NOMO-1 (cell line): ENCODE data around the gene NKG7.
A peak's percentile ranks its signal among the peaks of the same experiment; 100 is the strongest.

Source experiments
- DNase-seq, 2 experiments: peaks; one replicate each; lab custom pipeline; 2025; ENCODE audit not compliant: unreplicated experiment in 2 of 2; lab: John Stamatoyannopoulos, UW

NKG7 gene

DNA sequence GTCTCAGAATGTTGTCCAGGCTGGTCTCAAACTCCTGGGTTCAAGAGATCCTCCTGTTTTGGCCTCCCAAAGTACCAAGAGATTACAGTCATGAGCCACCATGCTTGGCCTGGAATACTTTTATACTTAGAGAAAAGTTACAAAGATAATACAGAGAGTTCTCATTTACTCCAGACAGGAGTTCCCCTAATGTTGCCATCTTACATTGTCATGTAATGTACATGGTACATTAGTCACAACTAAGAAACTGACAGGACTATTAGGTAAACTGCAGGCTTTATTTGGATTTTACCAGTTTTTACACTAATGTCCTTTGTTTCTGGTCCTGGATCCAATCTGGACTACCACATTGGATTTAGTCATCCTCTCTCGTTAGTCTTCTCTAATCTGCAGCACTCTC is 20.2 kb upstream of the NKG7 start:
- no peak for DNase-seq

DNA sequence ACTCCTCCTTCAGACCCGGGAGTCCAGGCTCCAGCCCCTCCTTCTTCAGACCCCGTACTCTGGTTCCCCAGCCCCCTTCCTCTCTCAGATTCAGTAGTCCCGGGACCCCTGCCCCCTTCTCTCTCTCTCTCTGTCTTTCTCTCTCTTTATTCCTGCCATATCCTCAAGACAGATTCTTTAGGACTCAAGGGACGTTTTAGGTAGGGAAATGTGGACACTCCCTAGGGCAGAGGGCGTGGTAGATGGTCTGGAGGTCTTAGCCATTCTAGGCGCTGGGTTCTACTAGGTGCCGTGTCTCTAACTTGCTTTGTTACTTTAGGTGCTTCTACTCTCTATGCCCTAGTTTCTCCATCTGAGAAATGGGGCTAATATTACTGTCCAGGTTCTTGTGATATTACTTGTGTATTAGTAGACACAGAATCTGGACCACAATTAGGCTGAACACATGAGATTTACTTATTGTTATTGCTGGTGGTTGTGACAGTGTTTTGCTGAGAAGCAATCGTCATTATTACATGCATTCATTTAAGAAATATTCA is 18.7 kb upstream of the NKG7 start:
- DNase-seq, result no peak

DNA sequence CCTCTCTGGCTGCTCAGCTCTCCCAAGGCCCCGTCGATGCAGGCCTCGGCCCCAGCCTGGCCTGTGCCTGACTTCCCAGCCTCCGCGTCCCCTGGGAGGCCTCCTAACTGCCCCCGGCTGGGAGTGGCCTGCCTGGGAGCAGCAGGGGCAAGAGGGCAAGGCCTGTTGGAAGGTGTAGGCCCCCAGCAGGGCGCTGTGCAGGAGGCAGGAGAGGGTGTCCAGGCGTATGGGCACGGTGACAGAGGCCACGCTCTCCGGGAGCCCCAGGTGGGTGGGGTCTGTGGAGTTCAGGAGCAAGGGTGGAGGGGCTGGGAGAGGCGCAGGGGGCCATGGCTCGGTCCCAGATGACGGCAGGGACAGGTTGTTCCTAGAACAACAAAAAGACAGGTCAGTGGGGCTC is 16.7 kb upstream of the NKG7 start:
- DNase-seq, result no peak

GRCh38 chr19:51387924-51388389 is 15.5 kb upstream of the NKG7 start, which contains the start of gene LIM2:
Gene LIM2 (minus strand): TSS chr19:51387974. CDS start chr19:51387443, 531 bp downstream.
- no peak for DNase-seq

DNA sequence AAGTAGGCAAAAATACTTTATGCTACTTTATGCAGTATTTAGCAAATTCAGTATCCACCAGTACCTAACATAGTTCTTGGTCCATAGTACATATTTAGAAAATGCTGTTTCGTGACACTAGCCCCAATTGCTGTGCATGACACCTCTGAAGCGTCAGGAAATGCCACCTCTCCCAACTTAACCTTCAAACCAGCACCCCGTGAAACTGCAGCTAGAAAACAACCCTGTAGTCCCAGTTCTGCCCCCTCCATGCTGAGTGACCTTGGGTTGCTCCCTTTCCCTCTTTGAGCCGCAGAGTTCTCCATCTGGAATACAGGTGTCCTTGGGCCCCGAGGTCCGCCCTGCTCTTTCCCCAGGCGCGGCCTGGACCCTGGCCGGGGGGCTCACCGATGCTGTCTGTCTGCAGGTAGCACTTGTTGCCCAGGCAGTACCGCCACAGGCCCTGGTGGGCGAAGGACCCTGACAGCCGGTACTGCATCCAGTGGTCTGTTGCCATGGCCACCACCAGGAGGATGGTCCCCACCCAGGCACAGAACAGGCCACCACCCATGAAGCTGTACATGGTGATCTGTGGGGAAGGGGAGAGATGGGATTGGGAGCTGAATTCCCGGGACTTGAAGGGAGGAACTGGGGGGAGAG is 14.5 kb upstream of the NKG7 start:
- DNase-seq, result no peak

DNA sequence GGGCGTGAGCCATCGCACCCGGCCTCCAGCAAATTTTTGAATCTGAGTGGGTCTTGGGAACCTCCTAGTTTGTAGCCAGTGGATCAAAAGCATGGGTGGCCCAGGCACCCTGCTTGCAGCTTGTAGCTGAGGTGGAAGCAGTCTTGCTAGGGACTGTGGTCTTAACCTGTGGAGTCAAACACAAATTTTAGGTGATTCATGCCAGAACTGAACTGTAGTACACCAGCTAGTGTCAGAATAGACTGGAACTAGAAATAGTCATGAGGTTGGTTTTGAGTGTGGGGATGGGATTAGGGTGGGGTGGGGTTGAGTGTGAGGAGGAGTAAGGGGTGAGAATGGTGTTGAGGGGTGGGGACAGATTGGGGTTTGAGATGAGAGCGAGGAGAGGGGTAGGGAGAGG is 9.6 kb upstream of the NKG7 start:
- DNase-seq, result no peak

GRCh38 chr19:51380379-51380778 is 7.9 kb upstream of the NKG7 start:
- DNase-seq, result no peak

GRCh38 chr19:51377422-51377821 is 5.0 kb upstream of the NKG7 start:
- DNase-seq, result no peak

DNA sequence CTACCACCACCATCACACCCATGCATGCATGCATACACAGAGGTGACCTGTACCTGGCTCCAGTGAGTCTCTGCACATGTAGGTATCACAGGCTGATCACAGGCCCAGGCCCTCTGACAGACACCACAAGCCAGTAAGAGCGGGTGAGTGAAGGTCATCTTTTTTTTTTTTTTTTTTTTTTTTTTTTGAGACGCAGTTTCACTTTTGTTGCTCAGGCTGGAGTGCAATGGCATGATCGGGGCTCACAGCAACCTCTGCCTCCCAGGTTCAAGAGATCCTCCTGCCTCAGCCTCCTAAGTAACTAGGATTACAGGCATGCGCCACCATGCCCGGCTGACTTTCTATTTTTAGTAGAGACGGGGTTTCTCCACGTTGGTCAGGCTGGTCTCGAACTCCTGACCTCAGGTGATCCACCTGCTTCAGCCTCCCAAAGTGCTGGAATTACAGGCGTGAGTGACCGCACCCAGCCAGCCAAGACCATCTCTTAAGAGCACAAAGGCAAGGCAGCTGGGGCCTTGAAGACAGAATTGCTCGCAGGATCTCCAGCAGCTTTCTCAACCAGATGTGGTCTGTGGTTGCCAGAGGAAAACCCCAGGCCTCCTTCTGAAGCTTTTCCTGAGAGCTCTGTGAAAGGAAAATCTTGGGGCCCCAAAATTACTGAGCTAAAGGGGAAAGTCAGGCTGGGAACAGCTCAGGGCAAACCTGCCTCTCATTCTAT is 3.2 kb upstream of the NKG7 start:
- DNase-seq, result no peak

DNA sequence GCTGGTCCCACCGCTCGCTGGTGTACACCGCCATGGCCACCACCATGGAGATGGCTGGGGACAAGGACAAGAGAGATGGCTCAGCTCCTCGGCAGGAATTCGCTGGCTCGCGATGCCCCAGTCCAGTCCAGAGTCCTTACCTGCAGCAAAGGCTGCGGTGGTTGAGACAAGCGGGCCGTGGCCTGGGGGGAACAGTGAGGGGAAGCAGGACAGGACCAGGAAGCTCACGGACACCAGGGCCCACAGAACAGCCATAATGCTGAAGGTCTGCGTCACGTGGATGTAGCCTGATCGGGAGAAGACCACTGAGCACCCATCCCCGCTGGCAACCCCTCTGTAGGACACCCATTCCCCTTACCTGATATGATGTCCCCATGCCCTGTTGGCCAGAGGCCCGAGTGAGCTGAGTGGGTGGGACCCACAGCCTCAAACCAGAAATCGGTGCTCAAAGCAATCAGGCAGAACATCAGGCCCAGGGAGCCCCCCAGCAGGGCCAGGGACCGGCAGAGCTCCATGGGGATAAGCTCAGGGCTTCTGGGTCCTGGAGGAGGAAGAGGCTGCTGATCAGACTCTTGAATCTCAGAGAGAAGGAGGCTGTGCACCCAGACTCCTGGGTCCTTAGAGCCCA is 319 bp downstream of the NKG7 start:
- DNase-seq, result no peak

GRCh38 chr19:51371186-51371690 is 1.2 kb downstream of the NKG7 start:
- DNase-seq, result no peak

- DNase-seq, result no peak
Measured at GRCh38 chr19:51370230-51370629, 2.2 kb downstream of the NKG7 start.

DNA sequence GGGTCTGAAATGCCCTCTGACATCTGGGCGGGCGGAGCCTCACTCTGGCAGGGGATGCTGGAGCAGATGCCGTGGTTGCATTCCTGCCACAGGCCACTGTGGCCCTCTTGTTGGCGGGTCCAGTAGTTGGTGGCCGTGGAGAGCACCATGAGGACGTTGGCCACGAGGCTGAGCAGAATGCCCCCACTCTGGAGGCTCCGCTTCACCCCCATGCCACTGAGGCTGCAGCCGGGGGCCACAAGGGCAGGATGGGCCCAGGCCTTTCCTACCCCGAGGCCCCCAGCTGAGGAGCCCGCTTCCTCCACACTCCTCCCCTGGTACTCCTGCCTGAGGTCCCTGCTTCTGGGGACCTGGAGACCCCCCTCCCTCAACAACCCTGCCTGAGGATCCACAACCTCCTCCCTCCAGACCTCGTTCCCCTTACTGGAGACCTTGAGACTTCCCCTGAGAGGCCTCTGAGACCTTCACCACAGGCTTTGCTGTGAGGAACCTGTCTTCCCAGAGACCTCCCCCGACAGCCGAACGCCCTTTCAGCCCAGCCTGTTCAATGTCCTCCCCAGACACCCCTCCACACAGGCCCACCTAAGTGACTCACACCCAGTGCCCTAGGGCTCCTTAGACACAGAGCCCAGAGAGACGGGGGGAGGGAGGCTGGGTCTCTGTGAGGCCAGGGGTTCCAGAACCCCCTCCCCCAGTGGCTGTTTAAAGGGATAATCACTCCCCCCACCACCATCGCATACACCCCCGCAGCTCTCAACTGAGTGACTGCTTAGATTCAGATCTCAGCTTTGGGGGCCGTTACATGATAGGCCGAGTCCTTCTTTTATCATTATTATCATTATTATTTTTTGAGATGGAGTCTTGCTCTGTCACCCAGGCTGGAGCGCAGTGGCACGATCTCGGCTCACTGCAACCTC is 3.8 kb downstream of the NKG7 start, which contains the start of gene CLDND2:
Gene CLDND2, minus strand, starts transcription at position 638 of the 917 bp plus-strand sequence. Its CDS starts 426 bp downstream, at position 212.
- peak; percentile 44 to 45 for DNase-seq

- peak; percentile 98 for DNase-seq
Measured at GRCh38 chr19:51367565-51368365, 4.7 kb downstream of the NKG7 start.

DNA sequence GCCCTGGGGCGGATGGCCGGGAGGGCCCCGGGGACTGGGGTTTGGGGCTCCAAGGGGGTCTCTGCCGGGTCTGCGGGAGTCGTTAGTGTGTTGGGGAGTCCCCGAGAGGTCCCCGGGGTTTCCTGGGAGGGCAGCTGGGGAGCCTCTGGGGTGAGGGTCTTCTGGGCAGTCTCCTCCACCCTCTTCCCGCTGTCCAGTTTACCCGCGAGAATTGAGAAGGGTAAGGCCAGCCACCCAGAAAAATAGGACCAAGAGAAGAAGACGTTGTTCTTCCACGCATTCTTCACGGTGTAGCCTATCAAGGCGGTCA is 5.2 kb downstream of the NKG7 start:
- no peak for DNase-seq

GRCh38 chr19:51366389-51367254 is 5.8 kb downstream of the NKG7 start:
- peak; percentile 97 to 99 for DNase-seq

DNA sequence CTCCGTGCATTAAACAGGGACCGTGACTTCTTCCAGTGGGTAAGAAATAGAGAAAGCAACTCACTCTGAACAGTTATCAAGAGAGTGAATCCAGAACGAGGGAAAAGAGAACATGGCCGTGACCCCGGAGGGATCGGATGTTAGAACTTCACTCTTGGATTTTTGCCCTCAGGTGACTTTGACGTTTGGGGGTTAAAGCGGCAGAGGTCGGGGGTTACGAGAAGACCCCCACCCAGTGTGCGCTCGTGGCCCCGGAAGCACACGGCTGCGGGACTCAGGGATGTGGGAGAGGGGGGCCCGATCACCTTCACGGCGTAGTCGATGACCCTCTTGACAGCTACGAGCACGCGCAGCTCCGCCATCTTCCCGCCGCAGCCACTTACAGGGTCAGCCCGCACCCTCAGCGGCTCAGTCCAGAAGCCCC is 6.5 kb downstream of the NKG7 start, which contains the start of gene ETFB:
Gene ETFB, minus strand, starts transcription at position 424 of the 424 bp plus-strand sequence. Its CDS starts 62 bp downstream, at position 362.
- DNase-seq, result no peak

DNA sequence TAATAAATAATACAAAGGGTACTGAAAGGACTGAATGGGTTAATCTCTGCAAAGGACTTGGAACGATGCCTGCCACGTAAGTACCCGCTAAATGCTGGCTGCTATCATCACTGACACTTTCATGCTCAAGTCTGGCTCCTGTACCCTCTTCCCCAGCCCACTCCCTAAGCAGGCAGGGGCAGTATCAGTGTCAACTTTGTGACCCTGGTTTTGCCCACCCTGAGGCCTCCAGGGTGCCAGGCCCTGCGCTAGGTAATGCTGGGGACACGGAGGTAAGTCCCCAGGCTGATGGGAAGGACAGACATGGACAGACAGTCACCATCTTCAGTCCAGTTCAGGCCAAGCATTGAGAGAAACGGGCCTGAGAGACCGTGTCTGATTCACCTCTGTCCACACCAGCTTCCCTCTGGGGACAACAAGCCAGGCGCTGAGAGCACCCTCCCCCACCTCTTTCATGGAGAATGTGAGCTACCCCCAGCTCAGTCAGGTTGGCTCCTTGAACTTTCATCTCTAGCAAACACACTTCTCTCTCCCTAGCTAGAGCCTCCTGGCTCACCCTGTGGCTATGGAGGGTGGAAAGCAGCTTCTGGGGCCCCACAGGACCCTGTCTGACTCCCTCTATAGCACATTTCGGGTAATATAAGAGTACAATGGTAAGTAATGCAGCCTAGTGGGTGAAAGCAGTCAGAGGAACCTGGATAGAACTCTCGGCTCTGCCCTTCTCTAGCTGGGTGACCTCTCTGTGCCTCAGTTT is 7.1 kb downstream of the NKG7 start:
- peak in 1 of 2 experiments; percentile 49 for DNase-seq
